Left lung (tissue), 10 donors: ENCODE measurements around the gene MMAB. TPM values are rescaled to one million over a fixed set of nuclear protein-coding genes. Genes with fewer than 3 reads are reported as not detected.

Experiments
- ATAC-seq: fragments of 200-7000 bp; cut with Tn5 transposase; one replicate; pipeline ENCODE4 v1.9.1; 2020; ENCODE audit warnings: moderate library complexity
- DNase-seq, 4 donors: peaks; one replicate each; pipeline ENCODE4 v3.0.0-alpha.2; 2013 to 2020
- H3K27ac ChIP-seq, 2 donors: fragments of 200-600 bp; sonication (generic) in 1 of 2; one replicate each; pipeline versions ENCODE4 v1.5.0 to v1.8.0; 2020 to 2021
- H3K27me3 ChIP-seq, 2 donors: fragments of 200-600 bp; sonication (generic) in 1 of 2; one replicate each; pipeline versions ENCODE4 v1.5.0 to v1.8.0; 2020 to 2021
- H3K36me3 ChIP-seq, 2 donors: fragments of 200-600 bp; sonication (generic) in 1 of 2; one replicate each; pipeline versions ENCODE4 v1.5.0 to v1.8.0; 2020 to 2021
- H3K4me1 ChIP-seq, 2 donors: fragments of 200-600 bp; one replicate each; pipeline ENCODE4 v1.8.0; 2021
- H3K4me3 ChIP-seq, 2 donors: fragments of 200-600 bp; sonication (generic) in 1 of 2; one replicate each; pipeline versions ENCODE4 v1.5.0 to v1.8.0; 2020 to 2021; ENCODE audit warnings: mild to moderate bottlenecking in 1 of 2
- H3K9me3 ChIP-seq, 2 donors: fragments of 200-600 bp; sonication (generic) in 1 of 2; one replicate each; pipeline versions ENCODE4 v1.5.0 to v1.8.0; 2020 to 2021
- CTCF ChIP-seq, 2 donors: fragments of 200-600 bp; sonication (generic) in 1 of 2; IDR thresholded peaks; one replicate each; pipeline versions ENCODE4 v1.5.0 to v1.8.0; 2021; ENCODE audit warnings: antibody characterized with exemption in 2 of 2
- intact Hi-C, 2 donors: fragments of 100-400 bp; cut with DNase I; formaldehyde crosslinking; loops; one replicate each; pipeline versions ENCODE4 v1.11.2 to v1.14.2; 2022
- polyA plus RNA-seq, 6 donors: library from polyadenylated mRNA; unstranded; fragments of 120-200 nt; gene quantifications; one replicate each; pipeline ENCODE4 v1.2.1, GENCODE V29; 2013; ENCODE audit not compliant: insufficient read length in 6 of 6
- total RNA-seq, 2 donors: library from RNA; stranded (reverse); fragmentation: NEBNext Ultra II Directional; extraction: Animal tissue kit (Norgen Biotek cat#: 25700); gene quantifications; one replicate each; pipeline ENCODE4 v1.2.1, GENCODE V29; 2021
- donor health status: DM: no; HTN: yes; CAD: no.
- donor health status: DM: no; HTN: no; CAD: no.

MMAB gene
- total and polyA plus RNA-seq, 8 donors = 24.9 to 76.1 (median 32.3) TPM

DNA sequence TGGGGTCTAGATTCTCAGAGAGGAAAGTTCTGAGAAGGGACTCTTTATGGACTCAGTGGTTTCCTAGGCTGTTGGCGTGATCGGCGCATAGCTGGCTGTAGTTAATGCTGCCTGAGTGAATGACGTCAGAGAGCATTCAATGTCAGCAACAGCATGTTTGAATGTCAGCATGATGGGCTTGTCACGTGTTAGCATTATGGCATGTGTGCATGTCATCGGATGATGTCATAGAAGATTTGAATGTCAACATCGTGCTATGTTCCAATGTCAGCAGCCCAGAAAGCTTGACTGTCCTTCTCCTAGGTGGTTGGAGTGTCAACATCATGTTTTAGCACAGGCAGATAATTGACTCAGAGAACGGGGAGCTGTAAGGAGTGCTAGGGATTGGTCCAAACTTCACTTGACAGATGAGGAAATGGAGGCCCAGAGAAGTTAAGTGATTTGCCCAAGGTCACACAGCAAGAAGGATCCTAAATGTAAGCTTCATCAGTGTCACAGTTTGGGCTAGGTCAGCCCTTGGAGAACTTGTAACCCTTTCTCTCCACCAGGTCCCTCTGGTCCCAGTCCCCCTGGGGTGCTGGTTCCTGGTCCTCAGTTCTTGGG, 45.8 kb upstream of the MMAB start:
- H3K27me3 ChIP-seq = peaks cover 0 to 56% of the 10 kb centered on the region in 2 donors
- H3K36me3 ChIP-seq = no peaks in the 10 kb centered on the region
- H3K4me3 ChIP-seq = no peak overlapping the region
- ATAC-seq (no peak), DNase-seq (no peak)
- H3K4me1 ChIP-seq = no peaks in the 10 kb centered on the region
- H3K9me3 ChIP-seq = no peaks in the 10 kb centered on the region
- H3K27ac ChIP-seq = no peak overlapping the region
- TF ChIP-seq CTCF (IDR thresholded peaks at IDR 0.05) = no peak
- intact Hi-C loops = no loop called here

DNA sequence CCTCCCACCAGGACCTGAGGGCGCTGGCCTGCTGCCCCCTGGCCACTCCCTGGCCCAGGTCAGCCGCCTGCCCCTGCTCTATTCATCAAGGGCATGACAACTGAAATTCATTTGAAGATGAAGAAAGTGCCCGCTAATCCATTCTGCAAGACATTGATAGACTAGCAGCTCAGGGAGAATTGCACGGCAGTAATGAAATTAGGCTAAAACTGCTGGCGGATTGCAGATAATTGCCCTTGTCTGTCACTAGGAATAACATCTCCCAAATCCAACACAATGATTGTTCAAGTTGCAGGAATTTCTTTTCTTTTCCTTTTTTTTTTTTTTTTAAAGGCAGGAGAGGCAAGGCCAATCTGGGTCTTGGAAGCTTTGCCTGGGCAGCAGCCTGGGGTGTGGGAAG, 44.8 kb upstream of the MMAB start:
- peaks cover 5 to 57% of the 10 kb centered on the region in 2 donors for H3K27me3 ChIP-seq
- H3K36me3 ChIP-seq = no peaks in the 10 kb centered on the region
- no peaks in the 10 kb centered on the region for H3K4me1 ChIP-seq
- no peak overlapping the region for H3K4me3 ChIP-seq
- no peak overlapping the region for H3K27ac ChIP-seq
- no peak for DNase-seq
- H3K9me3 ChIP-seq = no peaks in the 10 kb centered on the region
- TF ChIP-seq CTCF (IDR thresholded peaks at IDR 0.05) = no peak
- ATAC-seq = no peak
- intact Hi-C loops = no loop called here

GRCh38 chr12:109617491-109617890, 44.2 kb upstream of the MMAB start:
- DNase-seq (no peak), ATAC-seq (no peak)
- Histone ChIP-seq H3K9me3 (no peaks in the 10 kb centered on the region), H3K27me3 (peaks cover 5 to 57% of the 10 kb centered on the region in 2 donors), H3K4me3 (no peak overlapping the region), H3K27ac (no peak overlapping the region), H3K36me3 (no peaks in the 10 kb centered on the region), H3K4me1 (no peaks in the 10 kb centered on the region)
- intact Hi-C loops = no loop called here
- TF ChIP-seq CTCF (IDR thresholded peaks at IDR 0.05) = no peak

GRCh38 chr12:109615556-109616229, 42.4 kb upstream of the MMAB start:
- H3K27me3 ChIP-seq = peaks cover 5 to 63% of the 10 kb centered on the region in 2 donors

More at GRCh38 chr12:109615556-109616229, 42.4 kb upstream of the MMAB start:
- Histone ChIP-seq H3K4me1 (no peaks in the 10 kb centered on the region), H3K27ac (no peak overlapping the region), H3K9me3 (no peaks in the 10 kb centered on the region), H3K36me3 (no peaks in the 10 kb centered on the region), H3K4me3 (no peak overlapping the region)
- DNase-seq (no peak), ATAC-seq (no peak)
- intact Hi-C loops = no loop called here
- TF ChIP-seq CTCF (IDR thresholded peaks at IDR 0.05) = no peak
